Activated T-cell treated with anti-CD3 and anti-CD28 coated beads, Interleukin-2, amount 50 U/mL, for 72 hours (primary cell): Measurements from ENCODE around the gene TSGA10IP. TPM values are rescaled to one million over a fixed set of nuclear protein-coding genes. Genes with fewer than 3 reads are reported as not detected.
A peak's percentile ranks its signal among the peaks of the same experiment; 100 is the strongest.
"Not testable (repeated sequence)": the region's sequence is repeated elsewhere in the genome, so short reads cannot be mapped to it uniquely, and the experiment has no call there.

Experiments used
- ATAC-seq, 2 donors: fragments of 150-1000 bp; cut with Tn5 transposase; replicated peaks in 1 of 2; 2 replicates each; pipeline ENCODE4 v1.10.0; 2021; ENCODE audit warnings: moderate library complexity in 2 of 2, mild to moderate bottlenecking in 1 of 2
- DNase-seq, 2 donors: peaks; one replicate each; pipeline ENCODE4 v3.0.0; 2021 to 2022; ENCODE audit warnings: mixed read lengths in 1 of 2
- H3K27ac Mint-ChIP-seq: one replicate; pipeline ENCODE4 v1.8.0; 2022; ENCODE audit warnings: mild to moderate bottlenecking, moderate library complexity, mixed read lengths
- H3K27me3 Mint-ChIP-seq: one replicate; pipeline ENCODE4 v1.8.0; 2022; ENCODE audit warnings: low read depth, mixed read lengths
- H3K36me3 Mint-ChIP-seq, 2 donors: one replicate each; pipeline ENCODE4 v1.8.0; 2022; ENCODE audit warnings: mixed read lengths in 2 of 2, mild to moderate bottlenecking in 1 of 2; ENCODE audit not compliant: insufficient read depth in 2 of 2
- H3K4me1 Mint-ChIP-seq: one replicate; pipeline ENCODE4 v1.8.0; 2022; ENCODE audit warnings: low read depth, mixed read lengths
- H3K4me3 Mint-ChIP-seq, 2 donors: one replicate each; pipeline ENCODE4 v1.8.0; 2022; ENCODE audit warnings: mild to moderate bottlenecking in 2 of 2, mixed read lengths in 2 of 2, moderate library complexity in 2 of 2
- H3K9me3 Mint-ChIP-seq, 2 donors: one replicate each; pipeline ENCODE4 v1.8.0; 2022; ENCODE audit warnings: mixed read lengths in 2 of 2
- total RNA-seq, 2 donors: library from RNA; stranded (reverse); gene quantifications; one replicate each; pipeline ENCODE4 v1.2.3, GENCODE V29; 2022

Gene TSGA10IP
- total RNA-seq, 2 donors from 2014 or later: not detected

GRCh38 chr11:65944767-65945166 lies 513 bp upstream of the TSGA10IP start:
- no peaks in the 10 kb centered on the region for H3K36me3 Mint-ChIP-seq
- H3K27me3 Mint-ChIP-seq: no peaks in the 10 kb centered on the region
- DNase-seq (no peak), ATAC-seq (no peak)
- H3K27ac Mint-ChIP-seq: no peak overlapping the region
- H3K4me1 Mint-ChIP-seq: peaks cover 8% of the 10 kb centered on the region
- no peak overlapping the region for H3K4me3 Mint-ChIP-seq
- no peaks in the 10 kb centered on the region for H3K9me3 Mint-ChIP-seq

- ATAC-seq: no peak
- Mint-ChIP-seq H3K4me1 (peaks cover 8% of the 10 kb centered on the region), H3K9me3 (no peaks in the 10 kb centered on the region), H3K4me3 (no peak overlapping the region), H3K36me3 (no peaks in the 10 kb centered on the region), H3K27me3 (no peaks in the 10 kb centered on the region), H3K27ac (no peak overlapping the region)
- DNase-seq: no peak
These were observed 770 bp downstream of the TSGA10IP start for GRCh38 chr11:65945941-65946558.

- Mint-ChIP-seq H3K36me3 (no peaks in the 10 kb centered on the region), H3K27me3 (no peaks in the 10 kb centered on the region), H3K4me3 (no peak overlapping the region), H3K4me1 (peaks cover 2% of the 10 kb centered on the region), H3K9me3 (no peaks in the 10 kb centered on the region), H3K27ac (no peak overlapping the region)
- ATAC-seq (no peak), DNase-seq (no peak)
These were observed 1.4 kb downstream of the TSGA10IP start for GRCh38 chr11:65946655-65947054.

GRCh38 chr11:65947133-65947532 lies 1.9 kb downstream of the TSGA10IP start:
- Mint-ChIP-seq H3K27me3 (no peaks in the 10 kb centered on the region), H3K4me1 (no peaks in the 10 kb centered on the region), H3K36me3 (no peaks in the 10 kb centered on the region), H3K4me3 (no peak overlapping the region), H3K27ac (no peak overlapping the region), H3K9me3 (no peaks in the 10 kb centered on the region)
- DNase-seq: no peak
- ATAC-seq: no peak

- DNase-seq: no peak
- no peaks in the 10 kb centered on the region for H3K9me3 Mint-ChIP-seq
- H3K4me3 Mint-ChIP-seq: no peak overlapping the region
- H3K4me1 Mint-ChIP-seq: no peaks in the 10 kb centered on the region
- no peaks in the 10 kb centered on the region for H3K27me3 Mint-ChIP-seq
- no peak for ATAC-seq
- no peak overlapping the region for H3K27ac Mint-ChIP-seq
- no peaks in the 10 kb centered on the region for H3K36me3 Mint-ChIP-seq
These were observed 2.4 kb downstream of the TSGA10IP start for GRCh38 chr11:65947603-65948125.

- ATAC-seq, H3K27ac Mint-ChIP-seq, H3K4me3 Mint-ChIP-seq, H3K36me3 Mint-ChIP-seq, H3K27me3 Mint-ChIP-seq, DNase-seq, H3K9me3 Mint-ChIP-seq, H3K4me1 Mint-ChIP-seq: not testable (repeated sequence)
These were observed 5.4 kb downstream of the TSGA10IP start for GRCh38 chr11:65950711-65951110.

- H3K27ac Mint-ChIP-seq: not testable (repeated sequence)
These were observed 6.4 kb downstream of the TSGA10IP start for GRCh38 chr11:65951641-65952040.

GRCh38 chr11:65952052-65952521 lies 6.8 kb downstream of the TSGA10IP start:
- no peaks in the 10 kb centered on the region for H3K36me3 Mint-ChIP-seq
- no peaks in the 10 kb centered on the region for H3K27me3 Mint-ChIP-seq
- H3K9me3 Mint-ChIP-seq: no peaks in the 10 kb centered on the region
- no peak for DNase-seq
- no peak for ATAC-seq
- H3K4me3 Mint-ChIP-seq: no peak overlapping the region
- H3K27ac Mint-ChIP-seq: no peak overlapping the region
- H3K4me1 Mint-ChIP-seq: peaks cover 10% of the 10 kb centered on the region

More at GRCh38 chr11:65951641-65952040, 6.4 kb downstream of the TSGA10IP start:
- not testable (repeated sequence) for DNase-seq, H3K9me3 Mint-ChIP-seq, H3K27me3 Mint-ChIP-seq, H3K4me3 Mint-ChIP-seq, H3K4me1 Mint-ChIP-seq, ATAC-seq, H3K36me3 Mint-ChIP-seq

GRCh38 chr11:65953471-65953870 lies 8.2 kb downstream of the TSGA10IP start:
- peaks cover 18% of the 10 kb centered on the region for H3K4me1 Mint-ChIP-seq
- H3K36me3 Mint-ChIP-seq: no peaks in the 10 kb centered on the region
- no peaks in the 10 kb centered on the region for H3K27me3 Mint-ChIP-seq
- no peak overlapping the region for H3K27ac Mint-ChIP-seq
- H3K9me3 Mint-ChIP-seq: no peaks in the 10 kb centered on the region
- H3K4me3 Mint-ChIP-seq: no peak overlapping the region
- ATAC-seq: no peak
- DNase-seq: no peak

- no peaks in the 10 kb centered on the region for H3K36me3 Mint-ChIP-seq
- no peak for ATAC-seq
These were observed 9.5 kb downstream of the TSGA10IP start for GRCh38 chr11:65954771-65955170.

GRCh38 chr11:65958291-65958690 lies 13.0 kb downstream of the TSGA10IP start:
- H3K4me1 Mint-ChIP-seq: peaks cover 31% of the 10 kb centered on the region
- H3K4me3 Mint-ChIP-seq: no peak overlapping the region
- peak overlapping the region; percentile 58 for H3K27ac Mint-ChIP-seq
- no peaks in the 10 kb centered on the region for H3K27me3 Mint-ChIP-seq
- H3K9me3 Mint-ChIP-seq: no peaks in the 10 kb centered on the region
- ATAC-seq: no peak
- DNase-seq: no peak
- H3K36me3 Mint-ChIP-seq: peaks cover 3 to 7% of the 10 kb centered on the region in 2 donors

More at GRCh38 chr11:65954771-65955170, 9.5 kb downstream of the TSGA10IP start:
- H3K27ac Mint-ChIP-seq: no peak overlapping the region
- H3K9me3 Mint-ChIP-seq: no peaks in the 10 kb centered on the region
- no peak for DNase-seq
- H3K4me3 Mint-ChIP-seq: no peak overlapping the region
- H3K27me3 Mint-ChIP-seq: no peaks in the 10 kb centered on the region
- H3K4me1 Mint-ChIP-seq: peaks cover 18% of the 10 kb centered on the region

GRCh38 chr11:65958774-65959420 lies 13.6 kb downstream of the TSGA10IP start:
- Mint-ChIP-seq H3K27ac (no peak overlapping the region), H3K4me1 (peaks cover 37% of the 10 kb centered on the region), H3K9me3 (no peaks in the 10 kb centered on the region), H3K4me3 (no peak overlapping the region), H3K36me3 (peaks cover 3 to 7% of the 10 kb centered on the region in 2 donors), H3K27me3 (no peaks in the 10 kb centered on the region)
- no peak for DNase-seq
- ATAC-seq: no peak

- H3K4me3 Mint-ChIP-seq: peak overlapping the region; percentile 89 to 93
- H3K27ac Mint-ChIP-seq: peak overlapping the region; percentile 97
- no peaks in the 10 kb centered on the region for H3K9me3 Mint-ChIP-seq
- peaks cover 40% of the 10 kb centered on the region for H3K4me1 Mint-ChIP-seq
- no peak for DNase-seq
- H3K27me3 Mint-ChIP-seq: no peaks in the 10 kb centered on the region
- peak in 1 of 2 donors; percentile 1 for ATAC-seq
- H3K36me3 Mint-ChIP-seq: peaks cover 9% of the 10 kb centered on the region in 2 donors
These were observed 15.6 kb downstream of the TSGA10IP start for GRCh38 chr11:65960824-65961266.
